ENCODE results near the gene MORF4L2.
A peak's percentile ranks its signal among the peaks of the same experiment; 100 is the strongest.

The MORF4L2 gene, protein sequence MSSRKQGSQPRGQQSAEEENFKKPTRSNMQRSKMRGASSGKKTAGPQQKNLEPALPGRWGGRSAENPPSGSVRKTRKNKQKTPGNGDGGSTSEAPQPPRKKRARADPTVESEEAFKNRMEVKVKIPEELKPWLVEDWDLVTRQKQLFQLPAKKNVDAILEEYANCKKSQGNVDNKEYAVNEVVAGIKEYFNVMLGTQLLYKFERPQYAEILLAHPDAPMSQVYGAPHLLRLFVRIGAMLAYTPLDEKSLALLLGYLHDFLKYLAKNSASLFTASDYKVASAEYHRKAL

GRCh38 chrX:103686199-103687072 is at the start of gene MORF4L2:
Gene MORF4L2, minus strand, starts transcription at chrX:103686699. Its CDS starts 9,672 bp downstream, at chrX:103677027.
- no peak within 1 kb of the TSS for H3K4me3 Mint-ChIP-seq
- H3K4me1 Mint-ChIP-seq: peaks cover 9% of the 10 kb centered on the region

GRCh38 chrX:103734125-103734760 is 47.7 kb upstream of the MORF4L2 start:
- Mint-ChIP-seq H3K27ac (no peak overlapping the region), H3K36me3 (no peaks in the 10 kb centered on the region), H3K9me3 (no peaks in the 10 kb centered on the region), H3K4me1 (peaks cover 5% of the 10 kb centered on the region), H3K4me3 (no peak overlapping the region), H3K27me3 (peaks cover 2% of the 10 kb centered on the region)

More at GRCh38 chrX:103686199-103687072, at the start of gene MORF4L2:
- peak within 1 kb of the TSS; percentile 91 for H3K27ac Mint-ChIP-seq
- H3K36me3 Mint-ChIP-seq: peaks cover 9% of the 10 kb centered on the region
- no peaks in the 10 kb centered on the region for H3K27me3 Mint-ChIP-seq
- no peaks in the 10 kb centered on the region for H3K9me3 Mint-ChIP-seq

GRCh38 chrX:103733017-103733416 is 46.5 kb upstream of the MORF4L2 start:
- H3K36me3 Mint-ChIP-seq: no peaks in the 10 kb centered on the region
- peaks cover 2% of the 10 kb centered on the region for H3K27me3 Mint-ChIP-seq
- H3K4me3 Mint-ChIP-seq: no peak overlapping the region
- peaks cover 5% of the 10 kb centered on the region for H3K4me1 Mint-ChIP-seq
- no peaks in the 10 kb centered on the region for H3K9me3 Mint-ChIP-seq
- no peak overlapping the region for H3K27ac Mint-ChIP-seq

DNA sequence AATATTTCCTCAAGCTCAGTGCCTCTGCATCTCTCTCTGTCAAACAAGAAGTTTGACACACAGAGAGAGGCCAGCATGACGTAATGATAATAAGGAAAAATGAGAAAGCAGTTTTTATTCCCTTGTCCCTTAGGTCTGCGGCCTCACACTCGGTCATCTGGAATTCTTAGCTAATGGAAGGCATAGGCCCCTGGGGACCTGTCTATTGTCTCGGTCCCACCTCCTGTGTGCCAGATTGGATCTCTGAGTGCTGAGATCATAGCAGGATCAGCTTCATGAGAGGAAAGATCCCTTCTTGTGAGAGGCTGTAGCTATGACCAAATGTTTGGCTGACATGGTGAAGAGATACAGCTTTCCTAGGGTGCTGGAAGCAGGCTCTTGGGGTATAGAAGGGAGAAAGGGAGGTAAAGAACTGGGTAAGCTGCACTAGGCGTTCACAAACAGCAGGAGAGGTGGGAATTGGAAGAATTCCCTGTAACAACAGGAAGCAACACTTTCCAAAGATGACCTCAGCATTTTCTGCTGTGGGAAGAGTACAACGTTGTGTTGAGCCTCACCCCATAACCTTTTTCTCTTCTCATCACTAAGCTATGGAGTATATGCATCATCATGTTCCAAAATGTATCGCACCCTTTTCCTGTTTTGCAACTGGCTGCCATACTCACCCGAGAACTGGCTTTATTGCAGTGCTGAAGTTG is 44.4 kb upstream of the MORF4L2 start:
- peaks cover 2% of the 10 kb centered on the region for H3K27me3 Mint-ChIP-seq
- H3K36me3 Mint-ChIP-seq: no peaks in the 10 kb centered on the region
- no peaks in the 10 kb centered on the region for H3K9me3 Mint-ChIP-seq
- peaks cover 5% of the 10 kb centered on the region for H3K4me1 Mint-ChIP-seq
- no peak overlapping the region for H3K27ac Mint-ChIP-seq
- H3K4me3 Mint-ChIP-seq: no peak overlapping the region

DNA sequence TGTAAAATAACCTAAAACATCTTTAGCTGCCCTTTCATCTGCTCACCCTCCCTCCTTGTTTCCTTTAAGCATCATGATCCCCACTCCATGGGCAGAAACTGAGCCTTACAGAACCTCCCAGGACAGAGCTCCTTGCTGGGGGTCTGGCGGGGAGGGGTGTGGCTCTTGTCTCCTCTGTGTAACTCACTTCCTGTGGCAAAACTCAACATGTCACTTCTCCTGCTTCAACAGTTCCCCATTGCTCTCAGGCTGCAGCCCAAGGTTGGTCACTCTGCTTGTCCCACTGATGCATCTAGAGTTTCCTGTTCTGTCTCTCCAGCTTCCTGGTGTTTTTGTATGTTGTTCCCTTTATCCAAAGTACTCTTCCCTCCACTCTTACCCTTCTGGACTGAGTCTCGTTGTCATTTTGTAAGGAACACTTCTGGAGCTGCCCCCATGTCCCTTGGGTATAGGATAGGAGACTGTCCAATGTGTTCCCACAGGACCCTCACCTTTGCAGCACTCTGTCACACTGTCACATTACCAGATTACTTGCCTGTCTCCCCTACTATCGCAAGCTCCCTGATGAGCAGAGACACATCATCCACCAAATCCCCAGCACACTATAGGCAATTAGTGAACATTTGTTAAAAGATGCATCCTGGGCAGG is 43.8 kb upstream of the MORF4L2 start:
- H3K27ac Mint-ChIP-seq: no peak overlapping the region
- H3K9me3 Mint-ChIP-seq: no peaks in the 10 kb centered on the region
- no peaks in the 10 kb centered on the region for H3K36me3 Mint-ChIP-seq
- peaks cover 5% of the 10 kb centered on the region for H3K4me1 Mint-ChIP-seq
- no peak overlapping the region for H3K4me3 Mint-ChIP-seq
- H3K27me3 Mint-ChIP-seq: peaks cover 2% of the 10 kb centered on the region

GRCh38 chrX:103729015-103729414 is 42.5 kb upstream of the MORF4L2 start:
- Mint-ChIP-seq H3K27me3 (peaks cover 2% of the 10 kb centered on the region), H3K4me3 (no peak overlapping the region), H3K36me3 (no peaks in the 10 kb centered on the region), H3K9me3 (no peaks in the 10 kb centered on the region), H3K4me1 (peaks cover 5% of the 10 kb centered on the region), H3K27ac (no peak overlapping the region)

DNA sequence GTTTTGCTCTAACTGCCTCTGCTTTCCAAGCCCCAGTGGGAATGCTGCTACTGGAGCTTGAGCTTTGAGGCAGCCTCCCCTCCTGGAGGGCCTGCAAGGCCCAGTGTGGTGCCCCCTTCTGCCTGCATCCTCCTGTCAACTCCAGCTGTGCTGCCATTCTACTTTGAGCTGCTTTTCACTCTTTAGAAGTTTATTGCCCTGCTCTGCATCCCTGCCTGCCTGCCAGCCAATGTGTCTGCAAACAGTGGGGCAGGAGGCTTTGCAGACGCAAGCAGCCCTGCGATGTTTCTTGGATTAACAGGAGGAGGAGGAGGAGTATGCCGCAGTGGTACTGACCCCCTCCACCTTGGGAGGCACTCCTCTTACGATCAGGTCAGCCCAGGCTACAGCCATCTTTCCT is 40.6 kb upstream of the MORF4L2 start:
- no peak overlapping the region for H3K4me3 Mint-ChIP-seq
- no peaks in the 10 kb centered on the region for H3K27me3 Mint-ChIP-seq
- H3K36me3 Mint-ChIP-seq: no peaks in the 10 kb centered on the region
- H3K4me1 Mint-ChIP-seq: peaks cover 5% of the 10 kb centered on the region
- no peak overlapping the region for H3K27ac Mint-ChIP-seq
- H3K9me3 Mint-ChIP-seq: no peaks in the 10 kb centered on the region

- Mint-ChIP-seq H3K4me3 (no peak overlapping the region), H3K9me3 (no peaks in the 10 kb centered on the region), H3K27ac (no peak overlapping the region), H3K4me1 (peaks cover 5% of the 10 kb centered on the region), H3K36me3 (no peaks in the 10 kb centered on the region), H3K27me3 (no peaks in the 10 kb centered on the region)
Measured at GRCh38 chrX:103726477-103726876, 40.0 kb upstream of the MORF4L2 start.

DNA sequence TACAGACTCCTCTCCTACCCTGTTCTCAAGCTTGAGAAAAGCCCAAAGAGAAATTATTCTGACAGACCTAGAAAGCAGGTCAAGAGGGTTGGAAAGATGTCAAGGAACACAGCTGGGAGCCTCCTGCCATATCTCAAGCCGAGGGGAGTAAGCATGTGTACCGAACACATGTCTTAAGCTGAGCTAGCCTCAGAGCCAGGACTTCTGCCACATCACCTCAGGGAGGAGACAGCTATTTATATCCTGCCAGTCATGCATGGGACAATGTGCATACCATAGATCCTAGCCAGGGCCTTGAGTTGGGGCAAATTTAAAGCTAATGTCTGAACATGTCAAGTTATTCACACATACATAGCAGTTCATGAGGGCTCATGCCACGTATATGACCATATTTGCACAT is 36.0 kb upstream of the MORF4L2 start:
- Mint-ChIP-seq H3K27me3 (no peaks in the 10 kb centered on the region), H3K27ac (no peak overlapping the region), H3K4me3 (no peak overlapping the region), H3K4me1 (no peaks in the 10 kb centered on the region), H3K36me3 (no peaks in the 10 kb centered on the region), H3K9me3 (no peaks in the 10 kb centered on the region)

GRCh38 chrX:103718120-103718519 is 31.6 kb upstream of the MORF4L2 start:
- Mint-ChIP-seq H3K36me3 (no peaks in the 10 kb centered on the region), H3K27me3 (no peaks in the 10 kb centered on the region), H3K4me1 (no peaks in the 10 kb centered on the region), H3K27ac (no peak overlapping the region), H3K9me3 (no peaks in the 10 kb centered on the region), H3K4me3 (no peak overlapping the region)

DNA sequence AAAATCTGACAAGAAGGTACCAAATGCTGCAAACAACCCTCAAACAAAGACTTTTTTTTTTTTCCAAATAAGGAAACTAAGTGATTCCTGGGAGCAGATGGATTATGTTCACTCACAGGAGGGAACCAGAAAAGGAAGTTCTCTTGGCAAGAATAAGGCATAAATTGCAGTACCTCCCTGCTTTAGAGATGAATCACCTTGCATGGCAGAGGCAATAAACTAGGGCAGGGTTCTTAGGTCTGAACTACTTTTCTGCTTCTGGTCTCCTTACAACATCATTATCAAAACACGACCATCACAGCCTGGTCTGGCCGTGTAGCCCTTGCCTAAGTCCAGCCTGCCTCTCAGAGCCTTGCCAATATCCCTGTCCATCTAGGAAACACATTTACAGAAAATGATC is 30.5 kb upstream of the MORF4L2 start:
- no peaks in the 10 kb centered on the region for H3K4me1 Mint-ChIP-seq
- H3K27me3 Mint-ChIP-seq: no peaks in the 10 kb centered on the region
- no peaks in the 10 kb centered on the region for H3K9me3 Mint-ChIP-seq
- H3K36me3 Mint-ChIP-seq: no peaks in the 10 kb centered on the region
- H3K27ac Mint-ChIP-seq: no peak overlapping the region
- no peak overlapping the region for H3K4me3 Mint-ChIP-seq

- Mint-ChIP-seq H3K9me3 (no peaks in the 10 kb centered on the region), H3K27ac (no peak within 1 kb of the TSS), H3K4me1 (no peaks in the 10 kb centered on the region), H3K36me3 (no peaks in the 10 kb centered on the region), H3K27me3 (no peaks in the 10 kb centered on the region), H3K4me3 (no peak within 1 kb of the TSS)
Measured at GRCh38 chrX:103710609-103711008, 24.1 kb upstream of the MORF4L2 start, which contains the start of gene TMEM31. Gene TMEM31, plus strand, starts transcription at chrX:103710909. Its CDS starts 1,350 bp downstream, at chrX:103712259.

DNA sequence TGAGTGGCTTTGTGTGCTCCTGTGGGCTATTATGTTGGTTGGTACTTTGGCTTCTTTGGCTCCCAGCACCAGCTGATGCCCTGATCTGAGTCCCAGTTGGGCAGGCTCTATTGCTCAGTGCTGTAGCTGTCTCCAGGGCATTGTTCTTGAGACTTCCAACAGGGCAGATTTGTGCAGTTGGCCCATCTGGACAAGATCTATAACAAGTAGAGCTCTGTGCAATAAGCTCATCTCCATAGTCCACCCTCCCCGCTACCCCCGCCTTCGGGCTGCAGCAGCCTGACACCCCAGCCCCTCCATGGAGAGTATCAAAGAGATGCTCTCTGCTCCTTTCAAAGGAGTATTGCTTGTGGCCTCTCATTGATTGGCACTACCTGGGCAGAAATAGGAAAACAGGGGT is 18.4 kb upstream of the MORF4L2 start:
- Mint-ChIP-seq H3K4me3 (no peak overlapping the region), H3K9me3 (no peaks in the 10 kb centered on the region), H3K27ac (no peak overlapping the region), H3K36me3 (no peaks in the 10 kb centered on the region), H3K4me1 (no peaks in the 10 kb centered on the region), H3K27me3 (peaks cover 2% of the 10 kb centered on the region)

DNA sequence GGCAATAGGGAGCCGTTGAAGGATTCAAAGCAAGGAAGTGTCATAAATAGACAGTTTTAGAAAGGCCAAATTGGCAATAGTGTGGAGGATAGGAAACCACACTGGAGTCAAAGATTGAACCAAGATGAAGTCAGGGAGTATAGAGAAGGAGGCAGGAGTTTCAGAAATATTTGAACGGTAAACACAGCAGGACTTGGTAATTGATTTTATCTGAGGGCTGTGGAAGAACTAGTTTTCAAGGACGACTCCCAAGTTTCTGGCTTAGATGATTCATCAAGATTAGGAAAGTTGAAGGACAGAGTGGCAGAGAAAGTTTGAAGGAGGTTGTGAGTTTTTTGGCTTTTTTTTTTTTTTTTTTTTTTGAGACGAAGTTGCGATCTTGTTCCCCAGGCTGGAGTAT is 12.7 kb upstream of the MORF4L2 start:
- Mint-ChIP-seq H3K27ac (no peak overlapping the region), H3K27me3 (peaks cover 4% of the 10 kb centered on the region), H3K9me3 (no peaks in the 10 kb centered on the region), H3K36me3 (no peaks in the 10 kb centered on the region), H3K4me3 (no peak overlapping the region), H3K4me1 (no peaks in the 10 kb centered on the region)

DNA sequence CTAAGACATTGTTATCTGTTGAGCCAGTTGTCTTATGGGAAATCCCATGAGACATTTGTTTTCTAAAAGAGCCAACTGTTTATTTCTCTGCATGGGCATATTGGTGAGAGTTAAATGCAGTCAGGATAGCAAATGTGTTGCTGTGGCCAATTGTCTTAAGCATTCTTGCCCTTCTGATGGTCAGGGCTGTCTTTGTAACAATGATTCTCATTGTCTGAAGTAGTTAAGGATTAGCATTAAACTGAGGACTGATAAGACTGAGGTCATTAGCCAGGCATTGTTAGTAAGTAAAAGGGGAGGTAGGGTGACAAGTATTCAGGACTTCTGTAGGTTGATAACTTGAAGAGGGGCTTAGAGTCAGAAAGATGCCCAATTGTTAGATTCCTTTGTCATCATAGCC is 11.2 kb upstream of the MORF4L2 start:
- Mint-ChIP-seq H3K27me3 (peaks cover 4% of the 10 kb centered on the region), H3K4me3 (no peak overlapping the region), H3K4me1 (no peaks in the 10 kb centered on the region), H3K27ac (no peak overlapping the region), H3K36me3 (no peaks in the 10 kb centered on the region), H3K9me3 (no peaks in the 10 kb centered on the region)
